ENCODE measurements around the gene SOCS1. TPM values are rescaled to one million over a fixed set of nuclear protein-coding genes. Genes with fewer than 3 reads are reported as not detected.

Gene SOCS1
- total and polyA plus RNA-seq, 9 of the 15 experiments (the other 6 are each of a cell fraction or from before 2014, with no cell fraction given), result 0.04 to 7.5 (median 2.3) TPM

GRCh38 chr16:11231367-11231970 lies 24.5 kb downstream of the SOCS1 start (continued):
- TF ChIP-seq ZNF592 (IDR thresholded peaks at IDR 0.05) (peak; percentile 92), ZNF449 (CRISPR knock-in tag; IDR thresholded peaks at IDR 0.05) (no peak), L3MBTL2 (IDR thresholded peaks at IDR 0.05) (peak; percentile 95), MYC (IDR thresholded peaks at IDR 0.05; ENCODE audit: low read depth, low read length) (peak; percentile 52; the same call in 1 of the 2 replicates), MYC (CRISPR knock-in tag; IDR thresholded peaks at IDR 0.05; ENCODE audit: borderline replicate concordance, low read depth) (no peak), ZNF12 (CRISPR knock-in tag; IDR thresholded peaks at IDR 0.05) (peak; percentile 50; the same call in 1 of the 2 replicates), E2F6 (IDR thresholded peaks at IDR 0.05; ENCODE audit: borderline replicate concordance in 1 of 2, extremely low read depth in 1 of 2, insufficient read depth in 1 of 2, insufficient read length in 1 of 2, low read depth in 1 of 2, low read length in 1 of 2, poor library complexity in 1 of 2, severe bottlenecking in 1 of 2) (peak; percentile 83 to 91), ZNF175 (CRISPR knock-in tag; IDR thresholded peaks at IDR 0.05; ENCODE audit: low read depth) (0 out of 2 replicates have a peak, but pooled peaks have one; percentile 47), ZNF274 (IDR thresholded peaks at IDR 0.05; ENCODE audit: borderline replicate concordance, low read depth, low read length) (no peak), ZNF584 (CRISPR knock-in tag; IDR thresholded peaks at IDR 0.05; ENCODE audit: low read depth) (0 out of 2 replicates have a peak, but pooled peaks have one; percentile 47), HOMEZ (CRISPR knock-in tag; IDR thresholded peaks at IDR 0.05) (no peak), ATF6 (CRISPR knock-in tag; IDR thresholded peaks at IDR 0.05) (peak; percentile 31; the same call in 1 of the 2 replicates), TCF7L2 (IDR thresholded peaks at IDR 0.05; ENCODE audit: low read depth, low read length) (no peak), GTF2A2 (tag; IDR thresholded peaks at IDR 0.05) (no peak), CEBPB (tag; IDR thresholded peaks at IDR 0.05) (peak; percentile 23; the same call in 1 of the 2 replicates)

Data from K562 (cell line).